Loucy (cell line): ENCODE results near the gene GPR85.

Experiments used
- H2AFZ ChIP-seq: fragments of 200-600 bp; sonication (generic); 2 replicates; pipeline ENCODE4 v1.6.0; 2016; ENCODE audit warnings: antibody characterized with exemption, mild to moderate bottlenecking, low read length, moderate library complexity
- H3F3A ChIP-seq: fragments of 200-600 bp; 2 replicates; pipeline ENCODE4 v1.6.0; 2016; ENCODE audit warnings: antibody characterized with exemption, low read depth, mild to moderate bottlenecking
- H3K27me3 ChIP-seq: fragments of 200-600 bp; sonication (generic); 2 replicates; pipeline ENCODE4 v1.6.1; 2014; ENCODE audit warnings: low read length, mild to moderate bottlenecking; ENCODE audit not compliant: insufficient read depth, poor library complexity, severe bottlenecking
- H3K36me3 ChIP-seq: fragments of 200-600 bp; sonication (generic); 2 replicates; pipeline ENCODE4 v1.6.1; 2016; ENCODE audit warnings: low read length; ENCODE audit not compliant: insufficient read depth
- H3K4me1 ChIP-seq: fragments of 200-600 bp; sonication (generic); 2 replicates; pipeline ENCODE4 v1.5.1; 2014; ENCODE audit warnings: low read length, mild to moderate bottlenecking; ENCODE audit not compliant: insufficient read depth, poor library complexity, severe bottlenecking
- H3K4me2 ChIP-seq: fragments of 200-600 bp; sonication (generic); 2 replicates; pipeline ENCODE4 v1.6.0; 2014; ENCODE audit warnings: antibody characterized with exemption, low read length, low read depth, mild to moderate bottlenecking; ENCODE audit not compliant: poor library complexity, severe bottlenecking
- H3K4me3 ChIP-seq: fragments of 200-600 bp; sonication (generic); 2 replicates; pipeline ENCODE4 v1.5.1; 2014; ENCODE audit warnings: low read length, mild to moderate bottlenecking, mixed read lengths; ENCODE audit not compliant: poor library complexity, severe bottlenecking
- H3K79me2 ChIP-seq: fragments of 200-600 bp; sonication (generic); 2 replicates; pipeline ENCODE4 v1.6.1; 2014; ENCODE audit warnings: low read length; ENCODE audit not compliant: insufficient read depth
- H3K9ac ChIP-seq: fragments of 200-600 bp; sonication (generic); 2 replicates; pipeline ENCODE4 v1.6.0; 2014; ENCODE audit warnings: mild to moderate bottlenecking, low read depth, low read length, moderate library complexity; ENCODE audit not compliant: poor library complexity, severe bottlenecking
- H3K9me2 ChIP-seq: fragments of 200-600 bp; sonication (generic); replicated peaks from 2 replicates; pipeline ENCODE4 v1.6.1; 2016; ENCODE audit warnings: low read depth, low read length, mixed read lengths
- H3K9me3 ChIP-seq: fragments of 200-600 bp; sonication (generic); 2 replicates; pipeline ENCODE4 v1.6.1; 2014; ENCODE audit warnings: mild to moderate bottlenecking, antibody characterized with exemption, low read length, low read depth; ENCODE audit not compliant: insufficient read depth
- H4K20me1 ChIP-seq: fragments of 200-600 bp; sonication (generic); 2 replicates; pipeline ENCODE4 v1.6.0; 2014; ENCODE audit warnings: antibody characterized with exemption, low read length, mild to moderate bottlenecking; ENCODE audit not compliant: insufficient read depth, poor library complexity, severe bottlenecking
- CTCF ChIP-seq: fragments of 200-600 bp; sonication (generic); conservative IDR thresholded peaks from 2 replicates; pipeline ENCODE4 v1.5.1; 2014; ENCODE audit warnings: mild to moderate bottlenecking, antibody characterized with exemption, low read length
- EZH2phosphoT487 ChIP-seq: fragments of 200-600 bp; IDR thresholded peaks from 2 replicates; pipeline ENCODE4 v1.6.1; 2018; ENCODE audit warnings: antibody characterized with exemption, mild to moderate bottlenecking, moderate library complexity, borderline replicate concordance

The GPR85 gene

GRCh38 chr7:113092762-113093161 is 6.1 kb upstream of the GPR85 start:
- Histone ChIP-seq H3K9me2 (no peaks in the 10 kb centered on the region), H3K36me3 (no peaks in the 10 kb centered on the region), H3K9ac (no peak overlapping the region), H3K9me3 (no peaks in the 10 kb centered on the region), H3K4me1 (no peaks in the 10 kb centered on the region), H4K20me1 (no peaks in the 10 kb centered on the region), H2AFZ (no peak overlapping the region), H3K79me2 (no peaks in the 10 kb centered on the region), H3K27me3 (no peaks in the 10 kb centered on the region), H3K4me3 (no peak overlapping the region), H3F3A (no peaks in the 10 kb centered on the region), H3K4me2 (no peak overlapping the region)
- TF ChIP-seq CTCF, result no peak
- no peak for TF ChIP-seq EZH2phosphoT487

GRCh38 chr7:113087071-113087998 is 708 bp upstream of the GPR85 start:
- no peak for TF ChIP-seq CTCF
- TF ChIP-seq EZH2phosphoT487, result no peak
- H4K20me1 ChIP-seq, result no peaks in the 10 kb centered on the region
- H3K9me2 ChIP-seq, result no peaks in the 10 kb centered on the region
- no peaks in the 10 kb centered on the region for H3K36me3 ChIP-seq
- no peaks in the 10 kb centered on the region for H3K27me3 ChIP-seq
- peaks cover 8% of the 10 kb centered on the region for H3K4me1 ChIP-seq
- no peaks in the 10 kb centered on the region for H3K9me3 ChIP-seq
- no peak overlapping the region for H3K9ac ChIP-seq
- no peak overlapping the region for H3K4me2 ChIP-seq
- H3F3A ChIP-seq, result no peaks in the 10 kb centered on the region
- H3K4me3 ChIP-seq, result no peak overlapping the region
- H2AFZ ChIP-seq, result no peak overlapping the region
- no peaks in the 10 kb centered on the region for H3K79me2 ChIP-seq

- no peaks in the 10 kb centered on the region for H3K9me2 ChIP-seq
- H2AFZ ChIP-seq, result no peak overlapping the region
- no peak overlapping the region for H3K9ac ChIP-seq
- H3K36me3 ChIP-seq, result no peaks in the 10 kb centered on the region
- peaks cover 8% of the 10 kb centered on the region for H3K4me1 ChIP-seq
- H3K4me2 ChIP-seq, result no peak overlapping the region
- H3K79me2 ChIP-seq, result no peaks in the 10 kb centered on the region
- no peaks in the 10 kb centered on the region for H3K27me3 ChIP-seq
- no peaks in the 10 kb centered on the region for H4K20me1 ChIP-seq
- H3K4me3 ChIP-seq, result no peak overlapping the region
- no peak for TF ChIP-seq EZH2phosphoT487
- H3F3A ChIP-seq, result no peaks in the 10 kb centered on the region
- H3K9me3 ChIP-seq, result no peaks in the 10 kb centered on the region
These were observed 741 bp downstream of the GPR85 start for GRCh38 chr7:113085781-113086390.
